OCI-LY1 (cell line): ENCODE results near the gene HP.

Experiments used
- H2AFZ ChIP-seq: fragments of 200-600 bp; sonication (generic), shearing (Covaris generic); 2 replicates; pipeline ENCODE4 v1.6.0; 2014; ENCODE audit warnings: antibody characterized with exemption, mild to moderate bottlenecking, low read length
- H3F3A ChIP-seq: fragments of 200-600 bp; sonication (generic), shearing (Covaris generic); 2 replicates; pipeline ENCODE4 v1.6.0; 2014; ENCODE audit warnings: mild to moderate bottlenecking, antibody characterized with exemption, low read length, moderate library complexity; ENCODE audit not compliant: insufficient read depth
- H3K27ac ChIP-seq: fragments of 200-600 bp; sonication (generic); 2 replicates; pipeline ENCODE4 v1.5.1; 2014; ENCODE audit warnings: low read length, mixed run types, mild to moderate bottlenecking, low read depth; ENCODE audit not compliant: poor library complexity, severe bottlenecking
- H3K27me3 ChIP-seq: fragments of 200-600 bp; sonication (generic); 2 replicates; pipeline ENCODE4 v1.6.0; 2014; ENCODE audit warnings: antibody characterized with exemption, mild to moderate bottlenecking, low read length, moderate library complexity; ENCODE audit not compliant: insufficient read depth
- H3K36me3 ChIP-seq: fragments of 200-600 bp; sonication (generic); 2 replicates; pipeline ENCODE4 v1.6.1; 2014; ENCODE audit warnings: mild to moderate bottlenecking, antibody characterized with exemption, low read length, moderate library complexity, mixed read lengths; ENCODE audit not compliant: insufficient read depth
- H3K4me1 ChIP-seq: fragments of 200-600 bp; sonication (generic); 2 replicates; pipeline ENCODE4 v1.5.1; 2014; ENCODE audit warnings: mild to moderate bottlenecking, low read length, moderate library complexity; ENCODE audit not compliant: insufficient read depth, severe bottlenecking
- H3K4me2 ChIP-seq: fragments of 200-600 bp; sonication (generic), shearing (Covaris generic); 2 replicates; pipeline ENCODE4 v1.6.1; 2014; ENCODE audit warnings: low read length
- H3K4me3 ChIP-seq: fragments of 200-600 bp; sonication (generic); 2 replicates; pipeline ENCODE4 v1.5.1; 2014; ENCODE audit warnings: low read length, low read depth, mild to moderate bottlenecking, mixed read lengths; ENCODE audit not compliant: poor library complexity, severe bottlenecking
- H3K79me2 ChIP-seq: fragments of 200-600 bp; shearing (Covaris generic); 2 replicates; pipeline ENCODE4 v1.6.1; 2016; ENCODE audit warnings: mixed run types, low read length, mixed read lengths; ENCODE audit not compliant: insufficient read depth
- H3K9ac ChIP-seq: fragments of 200-600 bp; sonication (generic), shearing (Covaris generic); 2 replicates; pipeline ENCODE4 v1.6.1; 2014; ENCODE audit warnings: mild to moderate bottlenecking, low read length, mixed read lengths
- H3K9me2 ChIP-seq: fragments of 200-600 bp; sonication (generic), shearing (Covaris generic); 2 replicates; pipeline ENCODE4 v1.6.1; 2014; ENCODE audit warnings: low read depth, mild to moderate bottlenecking, low read length, mixed read lengths
- H3K9me3 ChIP-seq: fragments of 200-600 bp; shearing (Covaris generic); 2 replicates; pipeline ENCODE4 v1.6.1; 2014; ENCODE audit warnings: low read length, mixed read lengths
- H4K20me1 ChIP-seq: fragments of 200-600 bp; sonication (generic), shearing (Covaris generic); 2 replicates; pipeline ENCODE4 v1.6.0; 2016; ENCODE audit warnings: mild to moderate bottlenecking, low read length; ENCODE audit not compliant: insufficient read depth
- EZH2 ChIP-seq: fragments of 200-600 bp; sonication (generic), shearing (Covaris generic); IDR thresholded peaks from 2 replicates; pipeline ENCODE4 v1.8.0; 2017; ENCODE audit warnings: borderline replicate concordance, mixed run types, mild to moderate bottlenecking, antibody characterized with exemption, low read length, moderate library complexity, mixed read lengths
- TF ChIP-seq, protein P1 (sequence below): fragments of 200-600 bp; sonication (generic), shearing (Covaris generic); IDR thresholded peaks from 2 replicates; pipeline ENCODE4 v1.5.1; 2017; ENCODE audit warnings: mild to moderate bottlenecking, antibody characterized with exemption, low read length, moderate library complexity, mixed read lengths

The HP gene

GRCh38 chr16:72109300-72109699 is 55.0 kb downstream of the HP start:
- no peaks in the 10 kb centered on the region for H4K20me1 ChIP-seq
- no peak overlapping the region for H3K4me2 ChIP-seq
- H3K4me1 ChIP-seq = no peaks in the 10 kb centered on the region
- no peaks in the 10 kb centered on the region for H3K9me3 ChIP-seq
- H2AFZ ChIP-seq = no peak overlapping the region
- H3K4me3 ChIP-seq = no peak overlapping the region
- no peaks in the 10 kb centered on the region for H3K79me2 ChIP-seq
- peaks cover 86% of the 10 kb centered on the region for H3K36me3 ChIP-seq
- H3K27ac ChIP-seq = no peak overlapping the region
- H3K9ac ChIP-seq = no peak overlapping the region
- H3K9me2 ChIP-seq = no peaks in the 10 kb centered on the region
- H3K27me3 ChIP-seq = no peaks in the 10 kb centered on the region
- no peaks in the 10 kb centered on the region for H3F3A ChIP-seq
- TF ChIP-seq, protein P1, sequence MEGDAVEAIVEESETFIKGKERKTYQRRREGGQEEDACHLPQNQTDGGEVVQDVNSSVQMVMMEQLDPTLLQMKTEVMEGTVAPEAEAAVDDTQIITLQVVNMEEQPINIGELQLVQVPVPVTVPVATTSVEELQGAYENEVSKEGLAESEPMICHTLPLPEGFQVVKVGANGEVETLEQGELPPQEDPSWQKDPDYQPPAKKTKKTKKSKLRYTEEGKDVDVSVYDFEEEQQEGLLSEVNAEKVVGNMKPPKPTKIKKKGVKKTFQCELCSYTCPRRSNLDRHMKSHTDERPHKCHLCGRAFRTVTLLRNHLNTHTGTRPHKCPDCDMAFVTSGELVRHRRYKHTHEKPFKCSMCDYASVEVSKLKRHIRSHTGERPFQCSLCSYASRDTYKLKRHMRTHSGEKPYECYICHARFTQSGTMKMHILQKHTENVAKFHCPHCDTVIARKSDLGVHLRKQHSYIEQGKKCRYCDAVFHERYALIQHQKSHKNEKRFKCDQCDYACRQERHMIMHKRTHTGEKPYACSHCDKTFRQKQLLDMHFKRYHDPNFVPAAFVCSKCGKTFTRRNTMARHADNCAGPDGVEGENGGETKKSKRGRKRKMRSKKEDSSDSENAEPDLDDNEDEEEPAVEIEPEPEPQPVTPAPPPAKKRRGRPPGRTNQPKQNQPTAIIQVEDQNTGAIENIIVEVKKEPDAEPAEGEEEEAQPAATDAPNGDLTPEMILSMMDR = no peak
- no peak for TF ChIP-seq EZH2

DNA sequence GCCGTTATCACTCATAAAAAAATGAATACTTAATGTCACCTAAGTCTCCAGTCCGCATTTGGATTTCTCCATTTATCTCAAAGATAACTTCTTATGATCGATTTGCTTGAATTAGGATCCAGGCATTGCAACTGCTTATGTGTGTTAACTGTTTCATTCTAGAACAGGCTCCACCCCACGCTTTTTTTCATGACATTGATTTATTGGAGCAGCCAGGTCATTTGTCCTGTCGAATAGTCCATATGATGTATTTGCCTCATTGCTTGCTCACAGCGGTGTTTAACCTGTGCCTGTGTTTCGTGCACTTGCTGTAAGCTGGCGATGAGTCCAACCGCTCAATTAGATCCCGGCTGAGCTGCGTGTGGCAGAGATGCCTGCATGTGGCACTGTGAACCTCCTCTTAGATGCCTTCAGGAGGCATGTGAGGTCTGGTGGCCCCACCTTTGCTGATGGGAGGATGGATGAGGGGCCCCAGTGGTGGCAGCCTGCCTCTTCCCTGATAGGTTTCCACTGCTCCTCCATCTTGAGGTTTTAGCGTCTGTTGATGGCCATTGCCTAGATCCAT is 55.7 kb downstream of the HP start:
- Histone ChIP-seq H3K36me3 (peaks cover 79% of the 10 kb centered on the region), H3K9me2 (no peaks in the 10 kb centered on the region), H3K9me3 (no peaks in the 10 kb centered on the region), H3K4me2 (no peak overlapping the region), H3F3A (no peaks in the 10 kb centered on the region), H3K4me3 (no peak overlapping the region), H3K27ac (no peak overlapping the region), H3K9ac (no peak overlapping the region), H4K20me1 (no peaks in the 10 kb centered on the region), H3K4me1 (no peaks in the 10 kb centered on the region), H3K27me3 (no peaks in the 10 kb centered on the region), H3K79me2 (no peaks in the 10 kb centered on the region), H2AFZ (no peak overlapping the region)
- TF ChIP-seq EZH2 = no peak
- TF ChIP-seq, protein P1 = no peak
